Measurements from ENCODE around the gene CFD. TPM values are rescaled to one million over a fixed set of nuclear protein-coding genes. Genes with fewer than 3 reads are reported as not detected.

CFD gene
- total and polyA plus RNA-seq, 12 donors: 21.1 to 583 (median 98.6) TPM

GRCh38 chr19:892243-892893 lies 32.9 kb downstream of the CFD start:
- H3K27me3 ChIP-seq: no peaks in the 10 kb centered on the region
- H3K9me3 ChIP-seq: no peaks in the 10 kb centered on the region
- H3K36me3 ChIP-seq: peaks cover 0 to 47% (median 5%) of the 10 kb centered on the region in 9 donors
- H3K4me3 ChIP-seq: peak overlapping the region; percentile 67 to 92 (median 80)
- TF ChIP-seq CTCF (IDR thresholded peaks at IDR 0.05): no peak
- 4 to 6% methylated on average over 22 to 27 of the region's 27 CpGs for WGBS, 2 donors
- peak in 1 of 8 donors; percentile 2 for ATAC-seq
- peak in 1 of 2 donors; percentile 52 for DNase-seq
- peaks cover 0 to 19% (median 9%) of the 10 kb centered on the region in 9 donors for H3K4me1 ChIP-seq
- H3K27ac ChIP-seq: peak overlapping the region; percentile 87 to 97 (median 94)
- intact Hi-C loops (cut with DNase I): no loop called here

- H3K27me3 ChIP-seq: no peaks in the 10 kb centered on the region
- H3K27ac ChIP-seq: peak within 1 kb of the TSS; percentile 87 to 97 (median 94)
- H3K36me3 ChIP-seq: peaks cover 0 to 46% (median 5%) of the 10 kb centered on the region in 9 donors
- WGBS, 2 donors: 1% methylated on average over 54 to 69 of the region's 69 CpGs
- ATAC-seq: peak; percentile 95 to 99 (median 98)
- H3K4me1 ChIP-seq: peaks cover 0 to 19% (median 9%) of the 10 kb centered on the region in 9 donors
- intact Hi-C loops (cut with DNase I): loop anchor here in 1 of 10 donors (1.0 kb wide), 1 partner anchor 20 kb away; the partner anchor contains the start of gene R3HDM4
- TF ChIP-seq CTCF (IDR thresholded peaks at IDR 0.05): no peak
- DNase-seq: peak; percentile 89 to 91
- H3K9me3 ChIP-seq: no peaks in the 10 kb centered on the region
- H3K4me3 ChIP-seq: peak within 1 kb of the TSS; percentile 67 to 92 (median 80)
Measured at GRCh38 chr19:892894-893689, 33.6 kb downstream of the CFD start, which contains the start of the genes MED16 and RNU6-9. TSS of gene MED16 (minus strand) at chr19:893187. CDS start at chr19:891131, 2,056 bp downstream. TSS of gene RNU6-9 (plus strand) at chr19:893484.

- no peaks in the 10 kb centered on the region for H3K27me3 ChIP-seq
- peaks cover 0 to 13% (median 6%) of the 10 kb centered on the region in 9 donors for H3K4me1 ChIP-seq
- WGBS, 2 donors: 95 to 98% methylated on average over 10 of the region's 10 CpGs
- no peak overlapping the region for H3K4me3 ChIP-seq
- no peak overlapping the region for H3K27ac ChIP-seq
- no peaks in the 10 kb centered on the region for H3K9me3 ChIP-seq
- no peak for TF ChIP-seq CTCF (IDR thresholded peaks at IDR 0.05)
- intact Hi-C loops (cut with DNase I): no loop called here
- no peak for DNase-seq
- no peak for ATAC-seq
- peaks cover 0 to 43% (median 0%) of the 10 kb centered on the region in 9 donors for H3K36me3 ChIP-seq
Measured at GRCh38 chr19:896434-896833, 37.0 kb downstream of the CFD start.

- Histone ChIP-seq H3K27ac (no peak overlapping the region), H3K4me3 (no peak overlapping the region), H3K4me1 (peaks cover 0 to 11% (median 3%) of the 10 kb centered on the region in 9 donors), H3K27me3 (no peaks in the 10 kb centered on the region), H3K36me3 (peaks cover 0 to 48% (median 0%) of the 10 kb centered on the region in 9 donors), H3K9me3 (no peaks in the 10 kb centered on the region)
- no peak for TF ChIP-seq CTCF (IDR thresholded peaks at IDR 0.05)
- ATAC-seq (no peak), DNase-seq (no peak)
- intact Hi-C loops (cut with DNase I): no loop called here
- WGBS, 2 donors: 93 to 94% methylated on average over 11 of the region's 11 CpGs
Measured at GRCh38 chr19:896999-897398, 37.5 kb downstream of the CFD start.

Measured in heart right ventricle (tissue), 16 donors.